C4-2B (cell line): ENCODE results near the gene NEIL1.
"Not testable (repeated sequence)": the region's sequence is repeated elsewhere in the genome, so short reads cannot be mapped to it uniquely, and the experiment has no call there.

ENCODE experiments used
- ZFX ChIP-seq: fragments of 450-650 bp; IDR thresholded peaks from 2 replicates; pipeline ENCODE4 v1.6.1; 2017
- TF ChIP-seq, protein P1 (sequence below): fragments of 450-650 bp; conservative IDR thresholded peaks from 2 replicates; pipeline ENCODE4 v1.5.1; 2017; ENCODE audit warnings: mild to moderate bottlenecking

DNA sequence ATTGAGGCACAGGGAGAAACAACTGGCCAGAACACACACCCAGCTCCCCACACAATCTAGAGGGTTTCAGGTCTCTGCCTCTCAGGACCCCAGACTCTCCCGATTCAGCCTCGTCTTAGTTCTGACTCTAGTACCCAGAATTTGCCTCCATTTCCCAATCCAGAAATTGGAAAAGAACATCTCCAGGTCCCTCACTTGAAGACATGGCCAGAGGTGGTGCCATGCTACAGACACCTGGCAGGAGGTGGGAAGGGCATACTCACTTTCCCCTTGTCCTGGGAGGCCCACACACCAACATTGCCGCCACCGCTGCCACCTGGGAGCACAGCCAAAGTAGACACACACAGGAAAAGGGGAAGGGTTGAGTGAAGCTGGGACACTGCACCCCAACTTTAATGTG is 44.1 kb upstream of the NEIL1 start:
- TF ChIP-seq, protein P1, sequence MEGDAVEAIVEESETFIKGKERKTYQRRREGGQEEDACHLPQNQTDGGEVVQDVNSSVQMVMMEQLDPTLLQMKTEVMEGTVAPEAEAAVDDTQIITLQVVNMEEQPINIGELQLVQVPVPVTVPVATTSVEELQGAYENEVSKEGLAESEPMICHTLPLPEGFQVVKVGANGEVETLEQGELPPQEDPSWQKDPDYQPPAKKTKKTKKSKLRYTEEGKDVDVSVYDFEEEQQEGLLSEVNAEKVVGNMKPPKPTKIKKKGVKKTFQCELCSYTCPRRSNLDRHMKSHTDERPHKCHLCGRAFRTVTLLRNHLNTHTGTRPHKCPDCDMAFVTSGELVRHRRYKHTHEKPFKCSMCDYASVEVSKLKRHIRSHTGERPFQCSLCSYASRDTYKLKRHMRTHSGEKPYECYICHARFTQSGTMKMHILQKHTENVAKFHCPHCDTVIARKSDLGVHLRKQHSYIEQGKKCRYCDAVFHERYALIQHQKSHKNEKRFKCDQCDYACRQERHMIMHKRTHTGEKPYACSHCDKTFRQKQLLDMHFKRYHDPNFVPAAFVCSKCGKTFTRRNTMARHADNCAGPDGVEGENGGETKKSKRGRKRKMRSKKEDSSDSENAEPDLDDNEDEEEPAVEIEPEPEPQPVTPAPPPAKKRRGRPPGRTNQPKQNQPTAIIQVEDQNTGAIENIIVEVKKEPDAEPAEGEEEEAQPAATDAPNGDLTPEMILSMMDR = not testable (repeated sequence)
- TF ChIP-seq ZFX = not testable (repeated sequence)
